IMR-90 (cell line): Measurements from ENCODE around the gene METTL25. TPM values are rescaled to one million over a fixed set of nuclear protein-coding genes. Genes with fewer than 3 reads are reported as not detected.

Experiments used
- ATAC-seq: fragments of 200-7000 bp; cut with Tn5 transposase; 2 replicates; pipeline ENCODE4 v1.9.1; 2020; ENCODE audit warnings: low read depth, mild to moderate bottlenecking, moderate library complexity
- BruUV-seq: library from RNA; stranded (reverse); fragments of 400-500 nt; replicated peaks from 2 replicates; lab custom pipeline; 2021; lab: Mats Ljungman, UMichigan
- CTCF ChIA-PET: fragments of 300-600 bp; formaldehyde crosslinking; extraction: SDS; loops from one replicate; lab custom pipeline; 2021; ENCODE audit warnings: antibody characterized with exemption; lab: Yijun Ruan, JAX
- POLR2A ChIA-PET: fragments of 300-600 bp; sonication (Branson Sonifier 250); formaldehyde crosslinking; loops from one replicate; lab custom pipeline; 2022; ENCODE audit warnings: antibody characterized with exemption; ENCODE audit not compliant: unreplicated experiment; lab: Charles Lee
- DNase-seq: peaks from one replicate; pipeline ENCODE4 v3.0.0; 2013
- H2AFZ ChIP-seq: replicated peaks from 2 replicates; pipeline ENCODE3; 2013; ENCODE audit warnings: low read length, mild to moderate bottlenecking; ENCODE audit not compliant: poor library complexity
- H2AK5ac ChIP-seq: 2 replicates; pipeline ENCODE4 v1.6.1; 2013; ENCODE audit warnings: low read depth, low read length, inconsistent platforms
- H2AK9ac ChIP-seq: replicated peaks from 2 replicates; pipeline ENCODE3; 2013; ENCODE audit warnings: mild to moderate bottlenecking, low read depth, low read length, moderate library complexity; ENCODE audit not compliant: poor library complexity
- H2BK120ac ChIP-seq: 2 replicates; pipeline ENCODE4 v1.6.1; 2013; ENCODE audit warnings: low read depth, low read length, inconsistent platforms
- H2BK15ac ChIP-seq: 3 replicates; pipeline ENCODE4 v1.6.1; 2013; ENCODE audit warnings: low read depth, low read length, inconsistent platforms
- H2BK20ac ChIP-seq: 2 replicates; pipeline ENCODE4 v1.6.1; 2013; ENCODE audit warnings: low read depth, mild to moderate bottlenecking, inconsistent platforms, low read length, moderate library complexity
- H2BK5ac ChIP-seq: 2 replicates; pipeline ENCODE4 v1.6.1; 2013; ENCODE audit warnings: mild to moderate bottlenecking, low read depth, low read length, inconsistent platforms; ENCODE audit not compliant: poor library complexity, severe bottlenecking
- H3K14ac ChIP-seq: replicated peaks from 2 replicates; pipeline ENCODE4 v1.6.1; 2013; ENCODE audit warnings: low read depth, low read length, inconsistent platforms
- H3K18ac ChIP-seq: 2 replicates; pipeline ENCODE4 v1.6.1; 2013; ENCODE audit warnings: low read depth, low read length, control low read depth
- H3K23ac ChIP-seq: 2 replicates; pipeline ENCODE4 v1.6.1; 2013; ENCODE audit warnings: low read depth, low read length, inconsistent platforms
- H3K27ac ChIP-seq: 2 replicates; pipeline ENCODE4 v1.5.1; 2013; ENCODE audit warnings: mild to moderate bottlenecking, control low read depth, low read length; ENCODE audit not compliant: insufficient read depth
- H3K27me3 ChIP-seq: 2 replicates; pipeline ENCODE4 v1.6.1; 2013; ENCODE audit warnings: low read length; ENCODE audit not compliant: control insufficient read depth, insufficient read depth
- H3K36me3 ChIP-seq: 2 replicates; pipeline ENCODE4 v1.6.1; 2013; ENCODE audit warnings: low read length, mixed read lengths; ENCODE audit not compliant: control insufficient read depth, insufficient read depth
- H3K4ac ChIP-seq: 2 replicates; pipeline ENCODE4 v1.6.1; 2013; ENCODE audit warnings: low read depth, low read length, inconsistent platforms
- H3K4me1 ChIP-seq: 2 replicates; pipeline ENCODE4 v1.6.1; 2013; ENCODE audit warnings: low read length, mixed read lengths; ENCODE audit not compliant: control insufficient read depth, insufficient read depth
- H3K4me2 ChIP-seq: 2 replicates; pipeline ENCODE4 v1.6.1; 2013; ENCODE audit warnings: low read depth, mild to moderate bottlenecking, control low read depth, low read length, moderate library complexity
- H3K4me3 ChIP-seq: 2 replicates; pipeline ENCODE4 v1.5.1; 2013; ENCODE audit warnings: low read depth, mild to moderate bottlenecking, control low read depth, low read length, moderate library complexity; ENCODE audit not compliant: insufficient read depth
- H3K56ac ChIP-seq: 2 replicates; pipeline ENCODE4 v1.6.1; 2013; ENCODE audit warnings: low read length, inconsistent platforms; ENCODE audit not compliant: insufficient read depth; ENCODE audit errors: extremely low read depth
- H3K79me1 ChIP-seq, 2 experiments: 2 replicates each; pipeline ENCODE4 v1.6.1; 2013; ENCODE audit warnings: low read length in 2 of 2, inconsistent platforms in 1 of 2, low read depth in 1 of 2
- H3K9ac ChIP-seq: 2 replicates; pipeline ENCODE4 v1.6.1; 2013; ENCODE audit warnings: low read depth, low read length, control low read depth
- H3K9me1 ChIP-seq: 2 replicates; pipeline ENCODE4 v1.6.1; 2013; ENCODE audit warnings: low read length, inconsistent platforms; ENCODE audit not compliant: insufficient read depth
- H3K9me3 ChIP-seq: 2 replicates; pipeline ENCODE4 v1.6.1; 2013; ENCODE audit warnings: low read length; ENCODE audit not compliant: control insufficient read depth, insufficient read depth
- H4K20me1 ChIP-seq: 2 replicates; pipeline ENCODE4 v1.6.1; 2013; ENCODE audit warnings: low read length, inconsistent platforms; ENCODE audit not compliant: insufficient read depth
- H4K5ac ChIP-seq: 2 replicates; pipeline ENCODE4 v1.6.1; 2013; ENCODE audit warnings: mild to moderate bottlenecking, low read depth, low read length, control low read depth
- H4K8ac ChIP-seq, 2 experiments: 2 replicates each; pipeline ENCODE4 v1.6.1; 2013; ENCODE audit warnings: low read depth in 2 of 2, low read length in 2 of 2, control low read depth in 1 of 2, inconsistent platforms in 1 of 2
- H4K91ac ChIP-seq: 2 replicates; pipeline ENCODE4 v1.6.1; 2013; ENCODE audit warnings: low read depth, low read length, inconsistent platforms; ENCODE audit not compliant: insufficient read depth
- MAFK ChIP-seq: IDR thresholded peaks from 2 replicates; pipeline ENCODE4 v1.6.1; 2012; ENCODE audit warnings: low read depth, low read length, improper control_type of control experiment
- SMC3 ChIP-seq: fragments of 150-350 bp; IDR thresholded peaks from 2 replicates; pipeline ENCODE4 v1.6.1; 2016; ENCODE audit warnings: low read depth, mild to moderate bottlenecking, antibody characterized with exemption, low read length, moderate library complexity
- dilution Hi-C: fragments of 300-500 bp; cut with HindIII; formaldehyde crosslinking; loops from one replicate; pipeline ENCODE4 v1.14.3; 2018; ENCODE audit warnings: low sequenced_read_pairs; ENCODE audit not compliant: unreplicated experiment
- in situ Hi-C: fragments of 300-500 bp; cut with MboI; formaldehyde crosslinking; loops from 3 replicates; pipeline ENCODE4 v1.14.3; 2019; ENCODE audit warnings: low sequenced_read_pairs, inconsistent platforms, mixed read lengths
- intact Hi-C: fragments of 100-400 bp; cut with micrococcal nuclease; formaldehyde crosslinking; loops from 2 replicates; pipeline ENCODE4 v1.10.0; 2022
- polyA plus RNA-seq, 3 experiments: library from polyadenylated mRNA; depleted of rRNA; stranded (reverse); fragments of >200 nt; gene quantifications; 2 replicates each; pipeline ENCODE4 v1.2.3, GENCODE V29; 2012; ENCODE audit warnings: low replicate concordance in 1 of 3
- total RNA-seq: library from RNA; depleted of rRNA; stranded (reverse); fragments of >200 nt; gene quantifications from 2 replicates; pipeline ENCODE4 v1.2.3, GENCODE V29; 2012

The METTL25 gene
- total and polyA plus RNA-seq, 2 of the 4 experiments (the other 2 are of a cell fraction), result 2.6 to 3.0 TPM

DNA sequence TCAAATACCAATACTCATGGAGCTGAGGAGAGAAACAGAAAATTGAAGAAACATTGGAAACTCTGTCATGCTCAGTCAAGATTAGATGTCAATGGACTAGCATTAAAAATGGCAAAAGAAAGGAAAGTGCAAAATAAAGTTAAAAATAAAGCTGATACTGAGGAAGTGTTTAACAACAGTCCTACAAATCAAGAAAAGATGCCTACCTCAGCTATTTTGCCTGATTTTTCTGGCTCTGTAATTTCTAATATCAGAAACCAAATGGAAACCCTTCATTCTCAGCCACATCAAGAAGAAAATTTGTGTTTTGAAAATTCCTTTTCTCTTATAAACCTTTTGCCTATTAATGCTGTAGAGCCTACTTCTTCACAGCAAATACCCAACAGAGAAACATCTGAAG, 40.5 kb downstream of the METTL25 start:
- intact Hi-C loops (no loop called here), dilution Hi-C loops (no loop called here), in situ Hi-C loops (no loop called here)
- no peak overlapping the region for H2AFZ ChIP-seq
- H3K4me3 ChIP-seq, result no peak overlapping the region
- ATAC-seq (no peak), DNase-seq (no peak)
- no peak overlapping the region for H2AK9ac ChIP-seq
- H4K91ac ChIP-seq, result no peak overlapping the region
- ChIA-PET POLR2A (no interaction called here), CTCF (no interaction called here)
- H3K18ac ChIP-seq, result no peak overlapping the region
- no peak overlapping the region for H3K23ac ChIP-seq
- BruUV-seq, result no TSS peak
- no peak overlapping the region for H3K14ac ChIP-seq
- H3K9me3 ChIP-seq, result no peaks in the 10 kb centered on the region
- H3K4me1 ChIP-seq, result no peaks in the 10 kb centered on the region
- H2BK5ac ChIP-seq, result no peak overlapping the region
- H3K36me3 ChIP-seq, result no peaks in the 10 kb centered on the region
- no peak overlapping the region for H2BK120ac ChIP-seq
- no peak overlapping the region for H3K4me2 ChIP-seq
- H2BK15ac ChIP-seq, result no peak overlapping the region
- H3K27me3 ChIP-seq, result no peaks in the 10 kb centered on the region
- H3K79me1 ChIP-seq, result no peaks in the 10 kb centered on the region
- no peaks in the 10 kb centered on the region for H3K9me1 ChIP-seq
- no peak overlapping the region for H3K27ac ChIP-seq
- no peak overlapping the region for H2AK5ac ChIP-seq
- H3K9ac ChIP-seq, result no peak overlapping the region
- H4K20me1 ChIP-seq, result no peaks in the 10 kb centered on the region
- H4K8ac ChIP-seq, result no peak overlapping the region
- H4K5ac ChIP-seq, result no peak overlapping the region
- TF ChIP-seq MAFK (peak; percentile 86), SMC3 (no peak)
- no peak overlapping the region for H2BK20ac ChIP-seq
- no peak overlapping the region for H3K56ac ChIP-seq
- no peak overlapping the region for H3K4ac ChIP-seq
